K562 (cell line): Measurements from ENCODE around the gene PPP4R3B. TPM values are rescaled to one million over a fixed set of nuclear protein-coding genes. Genes with fewer than 3 reads are reported as not detected.

ENCODE experiments used
- ARID1B ChIP-seq: fragments of 450-650 bp; IDR thresholded peaks from 2 replicates; pipeline ENCODE4 v1.6.1; 2016; ENCODE audit warnings: antibody characterized with exemption, mild to moderate bottlenecking, inconsistent platforms
- CHD1 ChIP-seq: fragments of 200-600 bp; sonication (generic); IDR thresholded peaks from one replicate; pipeline ENCODE4 v1.6.1; 2012; ENCODE audit warnings: mild to moderate bottlenecking, moderate library complexity, low read length, inconsistent platforms
- CLOCK ChIP-seq: fragments of 250-450 bp; sonication (Bioruptor Pico); IDR thresholded peaks from 2 replicates; pipeline ENCODE4 v1.4.0; 2020; ENCODE audit warnings: mild to moderate bottlenecking, moderate library complexity, borderline replicate concordance
- GTF2A2 ChIP-seq: IDR thresholded peaks from 2 replicates; pipeline ENCODE4 v1.6.1; 2016; ENCODE audit warnings: mild to moderate bottlenecking, missing genetic modification characterization, missing compliant biosample characterization
- HNRNPUL1 ChIP-seq: fragments of 200-400 bp; formaldehyde crosslinking; IDR thresholded peaks from 2 replicates; pipeline ENCODE4 v1.6.1; 2017; ENCODE audit warnings: low read length
- KAT7 ChIP-seq: sonication (generic); formaldehyde crosslinking; IDR thresholded peaks from 2 replicates; pipeline ENCODE4 v1.8.0; 2022; ENCODE audit warnings: missing genetic modification reagents, mild to moderate bottlenecking, borderline replicate concordance
- NONO ChIP-seq, 2 experiments: fragments of 200-400 bp in 1 of 2; fragments of 450-650 bp in 1 of 2; formaldehyde crosslinking in 1 of 2; IDR thresholded peaks; 2 replicates each; pipeline ENCODE4 v1.6.1; 2017; ENCODE audit warnings: low read depth in 2 of 2, mild to moderate bottlenecking in 2 of 2, moderate library complexity in 2 of 2, low read length in 1 of 2
- NR2C2 ChIP-seq, 2 experiments: fragments of 200-800 bp in 1 of 2; sonication (Bioruptor generic) in 1 of 2; sonication (generic) in 1 of 2; formaldehyde crosslinking in 1 of 2; IDR thresholded peaks; 2 replicates each; pipeline versions ENCODE4 v1.6.1 to v1.8.0; 2016 to 2022; ENCODE audit warnings: mild to moderate bottlenecking in 1 of 2, missing compliant biosample characterization in 1 of 2, missing genetic modification characterization in 1 of 2, missing genetic modification reagents in 1 of 2
- PML ChIP-seq: IDR thresholded peaks from 2 replicates; pipeline ENCODE4 v1.6.1; 2012; ENCODE audit warnings: low read length, inconsistent platforms
- POLR2AphosphoS2 ChIP-seq: IDR thresholded peaks from 2 replicates; pipeline ENCODE4 v1.6.1; 2012; ENCODE audit warnings: low read length, improper control_type of control experiment
- SETDB1 ChIP-seq: IDR thresholded peaks from one replicate; pipeline ENCODE4 v1.6.1; 2012; ENCODE audit warnings: low read length, control low read depth, inconsistent platforms
- SMARCB1 ChIP-seq: IDR thresholded peaks from 2 replicates; pipeline ENCODE4 v1.6.1; 2011; ENCODE audit warnings: improper control_type of control experiment, low read depth; ENCODE audit not compliant: insufficient read length
- SRF ChIP-seq, 2 experiments: fragments of 250-450, 450-650 bp in 1 of 2; sonication (Bioruptor Pico) in 1 of 2; sonication (generic) in 1 of 2; formaldehyde crosslinking; IDR thresholded peaks; 2 replicates each; pipeline versions ENCODE4 v1.5.0 to v1.5.1; 2020 to 2022; ENCODE audit warnings: mild to moderate bottlenecking in 1 of 2, missing genetic modification reagents in 1 of 2
- TAL1 ChIP-seq: fragments of 450-650 bp; IDR thresholded peaks from 2 replicates; pipeline ENCODE4 v1.6.1; 2016; ENCODE audit warnings: mild to moderate bottlenecking
- ZBED1 ChIP-seq: IDR thresholded peaks from 2 replicates; pipeline ENCODE4 v1.6.1; 2014
- ZBTB17 ChIP-seq: fragments of 450-650 bp; formaldehyde crosslinking; IDR thresholded peaks from 2 replicates; pipeline ENCODE4 v1.4.0; 2020; ENCODE audit warnings: mild to moderate bottlenecking
- ZNF174 ChIP-seq: fragments of 250-450 bp; sonication (Bioruptor Pico); IDR thresholded peaks from 2 replicates; pipeline ENCODE4 v1.4.0; 2020; ENCODE audit warnings: mild to moderate bottlenecking
- ZNF197 ChIP-seq: fragments of 200-800 bp; sonication (Bioruptor generic); IDR thresholded peaks from 2 replicates; pipeline ENCODE4 v1.6.1; 2016; ENCODE audit warnings: low read depth, missing genetic modification characterization, missing compliant biosample characterization
- ZNF57 ChIP-seq: fragments of 450-650 bp; formaldehyde crosslinking; IDR thresholded peaks from 2 replicates; pipeline ENCODE4 v1.4.0; 2020; ENCODE audit warnings: mild to moderate bottlenecking, moderate library complexity
- ZNF583 ChIP-seq: fragments of 250-450 bp; sonication (Bioruptor Pico); IDR thresholded peaks from 2 replicates; pipeline ENCODE4 v1.4.0; 2020
- ZNF766 ChIP-seq: fragments of 200-800 bp; sonication (Bioruptor generic); conservative IDR thresholded peaks from 2 replicates; pipeline ENCODE4 v1.6.1; 2016; ENCODE audit warnings: missing genetic modification characterization, missing compliant biosample characterization
- ZNF77 ChIP-seq: fragments of 250-450 bp; sonication (Bioruptor Pico); IDR thresholded peaks from 2 replicates; pipeline ENCODE4 v1.5.0; 2020
- polyA plus RNA-seq, 8 experiments: library from polyadenylated mRNA; depleted of rRNA in 4 of 8; stranded (reverse) in 5 of 8; unstranded in 3 of 8; fragments of >200 nt; fragmentation: Nextera tagmentation in 2 of 8; fragmentation: Illumina TruSeq in 1 of 8; extraction: Ambion mirVana in 2 of 8; extraction: Trizol in 1 of 8; gene quantifications; 2 replicates each; pipeline versions ENCODE4 v1.2.1 to v1.2.3, GENCODE V29; 2011 to 2014; ENCODE audit warnings: inconsistent platforms in 1 of 8, missing spikeins in 1 of 8
- total RNA-seq, 7 experiments: library from RNA; depleted of rRNA in 6 of 7; stranded (reverse); fragments of >200 nt in 6 of 7; fragmentation: Illumina TruSeq in 2 of 7; extraction: Trizol in 2 of 7; gene quantifications; 2 replicates each; pipeline versions ENCODE4 v1.2.1 to v1.2.3, GENCODE V29; 2011 to 2021; ENCODE audit warnings: low replicate concordance in 1 of 7
- TF ChIP-seq, protein P1 (sequence below): fragments of 250-450 bp; sonication (Bioruptor Pico); IDR thresholded peaks from 2 replicates; pipeline ENCODE4 v1.8.0; 2022; ENCODE audit warnings: moderate library complexity, mild to moderate bottlenecking, inconsistent platforms
- TF ChIP-seq, protein P2 (sequence below): fragments of 450-650 bp; IDR thresholded peaks from 2 replicates; pipeline ENCODE4 v1.6.1; 2016; ENCODE audit warnings: mild to moderate bottlenecking
- TF ChIP-seq, protein P3 (sequence below): fragments of 250-450 bp; sonication (Bioruptor Pico); IDR thresholded peaks from 2 replicates; pipeline ENCODE4 v1.5.0; 2021

Gene PPP4R3B
- total and polyA plus RNA-seq, 9 of the 15 experiments (the other 6 are each of a cell fraction or from before 2014, with no cell fraction given), result 13.2 to 59.2 (median 41.9) TPM

GRCh38 chr2:55618025-55618274 lies 528 bp upstream of the PPP4R3B start (continued):
- TF ChIP-seq CHD1 (peak; percentile 80), ZNF174 (CRISPR knock-in tag) (0 out of 2 replicates have a peak, but pooled peaks have one; percentile 26), NONO (IDR thresholded peaks at IDR 0.05; ENCODE audit: low read depth in 2 of 2, low read length in 1 of 2) (no peak), TAL1 (no peak), NR2C2 (CRISPR knock-in tag; IDR thresholded peaks at IDR 0.05) (no peak), NR2C2 (tag; IDR thresholded peaks at IDR 0.05) (peak; percentile 59; the same call in 1 of the 2 replicates), KAT7 (peak; percentile 32; the same call in 1 of the 2 replicates), ZNF766 (CRISPR knock-in tag) (peak; percentile 39; the same call in 1 of the 2 replicates), SETDB1 (no peak), ZNF57 (CRISPR knock-in tag) (0 out of 2 replicates have a peak, but pooled peaks have one; percentile 24), ZNF197 (peak; percentile 38; the same call in 1 of the 2 replicates), ZBTB17 (CRISPR knock-in tag) (no peak), POLR2AphosphoS2 (no peak), PML (no peak), ZBED1 (no peak), HNRNPUL1 (no peak), CLOCK (CRISPR knock-in tag) (0 out of 2 replicates have a peak, but pooled peaks have one; percentile 57), SMARCB1 (no peak), ZNF77 (CRISPR knock-in tag) (no peak), SRF (CRISPR knock-in tag; IDR thresholded peaks at IDR 0.05) (0 out of 4 replicates have a peak, but pooled peaks of 1 of the 2 experiments have one; percentile 41), ARID1B (no peak), ZNF583 (CRISPR knock-in tag) (0 out of 2 replicates have a peak, but pooled peaks have one; percentile 75), GTF2A2 (tag) (no peak)
- TF ChIP-seq, protein P1, sequence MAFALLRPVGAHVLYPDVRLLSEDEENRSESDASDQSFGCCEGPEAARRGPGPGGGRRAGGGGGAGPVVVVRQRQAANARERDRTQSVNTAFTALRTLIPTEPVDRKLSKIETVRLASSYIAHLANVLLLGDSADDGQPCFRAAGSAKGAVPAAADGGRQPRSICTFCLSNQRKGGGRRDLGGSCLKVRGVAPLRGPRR (CRISPR knock-in tag), result 0 out of 2 replicates have a peak, but pooled peaks have one; percentile 30
- TF ChIP-seq, protein P2, sequence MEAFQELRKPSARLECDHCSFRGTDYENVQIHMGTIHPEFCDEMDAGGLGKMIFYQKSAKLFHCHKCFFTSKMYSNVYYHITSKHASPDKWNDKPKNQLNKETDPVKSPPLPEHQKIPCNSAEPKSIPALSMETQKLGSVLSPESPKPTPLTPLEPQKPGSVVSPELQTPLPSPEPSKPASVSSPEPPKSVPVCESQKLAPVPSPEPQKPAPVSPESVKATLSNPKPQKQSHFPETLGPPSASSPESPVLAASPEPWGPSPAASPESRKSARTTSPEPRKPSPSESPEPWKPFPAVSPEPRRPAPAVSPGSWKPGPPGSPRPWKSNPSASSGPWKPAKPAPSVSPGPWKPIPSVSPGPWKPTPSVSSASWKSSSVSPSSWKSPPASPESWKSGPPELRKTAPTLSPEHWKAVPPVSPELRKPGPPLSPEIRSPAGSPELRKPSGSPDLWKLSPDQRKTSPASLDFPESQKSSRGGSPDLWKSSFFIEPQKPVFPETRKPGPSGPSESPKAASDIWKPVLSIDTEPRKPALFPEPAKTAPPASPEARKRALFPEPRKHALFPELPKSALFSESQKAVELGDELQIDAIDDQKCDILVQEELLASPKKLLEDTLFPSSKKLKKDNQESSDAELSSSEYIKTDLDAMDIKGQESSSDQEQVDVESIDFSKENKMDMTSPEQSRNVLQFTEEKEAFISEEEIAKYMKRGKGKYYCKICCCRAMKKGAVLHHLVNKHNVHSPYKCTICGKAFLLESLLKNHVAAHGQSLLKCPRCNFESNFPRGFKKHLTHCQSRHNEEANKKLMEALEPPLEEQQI, result no peak
- TF ChIP-seq, protein P3, sequence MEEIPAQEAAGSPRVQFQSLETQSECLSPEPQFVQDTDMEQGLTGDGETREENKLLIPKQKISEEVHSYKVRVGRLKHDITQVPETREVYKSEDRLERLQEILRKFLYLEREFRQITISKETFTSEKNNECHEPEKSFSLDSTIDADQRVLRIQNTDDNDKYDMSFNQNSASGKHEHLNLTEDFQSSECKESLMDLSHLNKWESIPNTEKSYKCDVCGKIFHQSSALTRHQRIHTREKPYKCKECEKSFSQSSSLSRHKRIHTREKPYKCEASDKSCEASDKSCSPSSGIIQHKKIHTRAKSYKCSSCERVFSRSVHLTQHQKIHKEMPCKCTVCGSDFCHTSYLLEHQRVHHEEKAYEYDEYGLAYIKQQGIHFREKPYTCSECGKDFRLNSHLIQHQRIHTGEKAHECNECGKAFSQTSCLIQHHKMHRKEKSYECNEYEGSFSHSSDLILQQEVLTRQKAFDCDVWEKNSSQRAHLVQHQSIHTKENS (CRISPR knock-in tag), result no peak
